GM12878 (cell line): Measurements from ENCODE around the gene SBNO2.

Experiments
- CREB1 ChIP-seq: IDR thresholded peaks from 2 replicates; pipeline ENCODE4 v1.6.1; 2012; ENCODE audit warnings: low read depth, mild to moderate bottlenecking, inconsistent platforms
- EP300 ChIP-seq, 2 experiments: fragments of 150-350 bp in 1 of 2; IDR thresholded peaks; 2 replicates each; pipeline ENCODE4 v1.6.1; 2011 to 2012; ENCODE audit warnings: low read depth in 2 of 2, low read length in 2 of 2, borderline replicate concordance in 1 of 2, improper control_type of control experiment in 1 of 2, inconsistent platforms in 1 of 2; ENCODE audit not compliant: control insufficient read depth in 1 of 2
- TF ChIP-seq, protein P1 (sequence below): fragments of 450-650 bp; IDR thresholded peaks from 2 replicates; pipeline ENCODE4 v1.6.1; 2016; ENCODE audit warnings: mild to moderate bottlenecking

GRCh38 chr19:1217366-1217765, 43.3 kb upstream of the SBNO2 start:
- TF ChIP-seq CREB1, result no peak
- TF ChIP-seq EP300 (IDR thresholded peaks at IDR 0.05; ENCODE audit: borderline replicate concordance in 1 of 2, control insufficient read depth in 1 of 2, low read depth in 2 of 2, low read length in 2 of 2), result no peak
- TF ChIP-seq, protein P1, sequence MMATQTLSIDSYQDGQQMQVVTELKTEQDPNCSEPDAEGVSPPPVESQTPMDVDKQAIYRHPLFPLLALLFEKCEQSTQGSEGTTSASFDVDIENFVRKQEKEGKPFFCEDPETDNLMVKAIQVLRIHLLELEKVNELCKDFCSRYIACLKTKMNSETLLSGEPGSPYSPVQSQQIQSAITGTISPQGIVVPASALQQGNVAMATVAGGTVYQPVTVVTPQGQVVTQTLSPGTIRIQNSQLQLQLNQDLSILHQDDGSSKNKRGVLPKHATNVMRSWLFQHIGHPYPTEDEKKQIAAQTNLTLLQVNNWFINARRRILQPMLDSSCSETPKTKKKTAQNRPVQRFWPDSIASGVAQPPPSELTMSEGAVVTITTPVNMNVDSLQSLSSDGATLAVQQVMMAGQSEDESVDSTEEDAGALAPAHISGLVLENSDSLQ, result no peak
